ENCODE measurements around the gene TENM3.
A peak's percentile ranks its signal among the peaks of the same experiment; 100 is the strongest.
"Not testable (repeated sequence)": the region's sequence is repeated elsewhere in the genome, so short reads cannot be mapped to it uniquely, and the experiment has no call there.

TENM3 gene

GRCh38 chr4:182240161-182241130 lies 2.8 kb upstream of the TENM3 start:
- POLR2A ChIA-PET (ENCODE audit: low non-redundant PET) = no interaction called here
- no peak for TF ChIP-seq CTCF (conservative IDR thresholded peaks at IDR 0.05; ENCODE audit: low read depth)
- CTCF ChIA-PET = no interaction called here
- H3K27ac ChIP-seq = peak overlapping the region; percentile 68
- DNase-seq (ENCODE audit: low spot score) = peak; percentile 35

- DNase-seq (ENCODE audit: low spot score); H3K27ac ChIP-seq; POLR2A ChIA-PET (ENCODE audit: low non-redundant PET): not testable (repeated sequence)
- CTCF ChIA-PET = interaction anchor here (0.6 kb wide), 1 partner anchor 57 kb away, joined by 3 read pairs; no protein-coding TSS in a partner anchor
These were observed 942 bp upstream of the TENM3 start for GRCh38 chr4:182242260-182242659.

- ChIA-PET POLR2A (ENCODE audit: low non-redundant PET) (no interaction called here), CTCF (interaction anchor here (0.6 kb wide), 2 partner anchors 18 to 58 kb away, joined by 3 to 4 read pairs; no protein-coding TSS in a partner anchor)
- no peak overlapping the region for H3K27ac ChIP-seq
- no peak for DNase-seq (ENCODE audit: low spot score)
- TF ChIP-seq CTCF (conservative IDR thresholded peaks at IDR 0.05; ENCODE audit: low read depth) = no peak
These were observed 415 bp upstream of the TENM3 start for GRCh38 chr4:182242787-182243186.

DNA sequence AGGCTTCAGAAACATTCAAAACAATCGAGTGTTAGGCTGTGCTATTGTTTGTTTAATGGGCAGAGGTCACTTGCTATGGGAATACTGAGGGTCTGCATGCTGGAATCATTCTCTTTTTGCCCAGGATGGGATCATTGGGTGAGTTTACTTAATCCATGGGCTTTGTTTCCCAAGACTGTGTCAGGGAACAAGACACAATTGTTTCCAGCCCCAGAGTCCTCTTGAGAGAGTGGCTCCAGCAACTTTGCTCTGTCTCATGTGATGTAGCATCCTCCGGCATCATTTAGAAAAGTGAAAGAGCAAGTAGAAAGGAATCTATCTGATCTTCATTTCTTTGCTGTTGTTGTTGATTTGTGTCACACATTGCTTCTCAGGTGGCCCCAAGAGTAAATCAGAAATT lies 1.8 kb downstream of the TENM3 start:
- TF ChIP-seq CTCF (conservative IDR thresholded peaks at IDR 0.05; ENCODE audit: low read depth) = no peak
- no peak for DNase-seq (ENCODE audit: low spot score)
- ChIA-PET CTCF (no interaction called here), POLR2A (ENCODE audit: low non-redundant PET) (no interaction called here)
- no peak overlapping the region for H3K27ac ChIP-seq

DNA sequence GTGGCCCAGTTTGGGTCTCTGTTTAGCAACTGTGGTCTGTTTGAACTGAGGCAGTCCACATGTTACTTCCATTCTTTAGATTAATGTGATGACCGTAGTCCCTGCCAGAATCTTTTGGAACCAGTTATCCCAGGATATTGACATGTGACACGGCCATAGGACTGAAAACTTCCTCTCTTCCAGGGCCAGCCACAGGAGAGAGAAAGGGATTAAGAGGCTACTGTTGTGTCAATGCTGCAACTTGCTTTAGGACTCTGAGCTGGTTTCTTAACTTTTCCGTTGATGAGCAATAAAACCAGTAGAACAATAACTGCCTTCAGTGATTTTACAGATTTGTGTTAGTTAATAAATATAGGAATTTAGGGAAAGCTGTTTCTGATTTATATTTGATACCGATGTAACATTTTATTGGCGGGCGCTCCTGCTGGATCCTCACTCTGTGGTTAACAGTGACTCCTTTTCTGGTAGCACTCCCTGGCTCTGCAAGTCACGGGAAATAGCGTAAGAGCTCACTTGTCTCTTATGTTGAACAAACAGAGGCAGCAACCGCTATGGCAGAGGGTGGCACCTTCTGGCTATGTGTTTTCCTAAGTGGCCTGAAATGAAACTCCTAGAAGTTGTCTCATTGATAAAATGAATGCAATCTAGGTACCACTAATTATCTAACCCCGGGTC lies 2.5 kb downstream of the TENM3 start:
- H3K27ac ChIP-seq = peak overlapping the region; percentile 78
- POLR2A ChIA-PET (ENCODE audit: low non-redundant PET) = no interaction called here
- TF ChIP-seq CTCF (conservative IDR thresholded peaks at IDR 0.05; ENCODE audit: low read depth) = no peak
- DNase-seq (ENCODE audit: low spot score) = no peak
- CTCF ChIA-PET = no interaction called here

- ChIA-PET CTCF (interaction anchor here (0.6 kb wide), 1 partner anchor 585 kb away, joined by 3 read pairs; no protein-coding TSS in a partner anchor), POLR2A (ENCODE audit: low non-redundant PET) (no interaction called here)
- peak; percentile 74 for DNase-seq (ENCODE audit: low spot score)
- H3K27ac ChIP-seq = peak overlapping the region; percentile 78
- no peak; the same call in 1 of the 2 replicates for TF ChIP-seq CTCF (conservative IDR thresholded peaks at IDR 0.05; ENCODE audit: low read depth)
These were observed 3.4 kb downstream of the TENM3 start for GRCh38 chr4:182246401-182247205.

Measured in RWPE1 (cell line).